ENCODE data around the gene SLC43A1.

The SLC43A1 gene

DNA sequence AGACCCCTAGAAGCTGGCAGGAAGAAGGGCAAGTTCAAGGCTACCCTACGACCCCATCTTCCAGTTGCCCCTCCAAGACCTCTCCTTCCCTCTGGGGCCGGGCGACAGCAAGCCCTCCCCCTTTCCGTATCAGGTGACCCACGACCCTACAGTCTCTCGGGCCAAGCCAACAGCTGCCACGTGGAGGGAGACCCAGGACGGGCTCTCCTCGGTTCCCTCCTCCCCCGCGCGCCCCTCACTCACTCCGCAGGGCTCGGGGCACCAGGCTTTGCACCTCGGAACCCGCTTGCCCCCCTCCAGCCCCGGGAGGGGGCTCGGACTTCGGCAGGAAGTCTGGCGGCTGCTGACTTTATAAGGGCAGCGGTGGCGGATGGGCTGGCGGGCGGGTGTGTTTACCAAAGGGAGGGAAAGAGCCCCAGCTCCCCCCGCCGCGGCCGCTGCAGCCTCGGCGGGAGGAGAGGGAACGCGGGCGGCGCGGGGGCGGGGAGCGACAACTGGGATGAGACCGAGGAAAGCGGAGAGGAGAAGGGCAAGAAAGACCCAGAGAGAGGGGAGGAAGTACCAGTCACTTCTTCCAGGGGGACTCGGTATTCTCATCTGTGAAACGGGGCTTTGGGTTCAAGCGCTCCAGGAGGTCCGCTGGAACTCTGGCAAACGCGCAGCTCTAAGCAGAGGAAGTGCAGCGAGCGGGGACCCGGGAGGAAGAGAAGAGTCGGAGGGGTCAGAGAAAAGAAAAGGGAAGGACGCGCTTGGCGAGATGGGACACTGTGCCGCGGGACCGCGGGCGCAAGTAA, 767 bp downstream of the SLC43A1 start:
- no peaks in the 10 kb centered on the region for H3K36me3 ChIP-seq
- H3K27me3 ChIP-seq, result peaks cover 17% of the 10 kb centered on the region
- H3K4me3 ChIP-seq (ENCODE audit: low read depth in 1 of 2, low read length in 1 of 2), result peak overlapping the region; percentile 61 to 69
- no peak overlapping the region for H3K27ac ChIP-seq
- TF ChIP-seq, protein P1, sequence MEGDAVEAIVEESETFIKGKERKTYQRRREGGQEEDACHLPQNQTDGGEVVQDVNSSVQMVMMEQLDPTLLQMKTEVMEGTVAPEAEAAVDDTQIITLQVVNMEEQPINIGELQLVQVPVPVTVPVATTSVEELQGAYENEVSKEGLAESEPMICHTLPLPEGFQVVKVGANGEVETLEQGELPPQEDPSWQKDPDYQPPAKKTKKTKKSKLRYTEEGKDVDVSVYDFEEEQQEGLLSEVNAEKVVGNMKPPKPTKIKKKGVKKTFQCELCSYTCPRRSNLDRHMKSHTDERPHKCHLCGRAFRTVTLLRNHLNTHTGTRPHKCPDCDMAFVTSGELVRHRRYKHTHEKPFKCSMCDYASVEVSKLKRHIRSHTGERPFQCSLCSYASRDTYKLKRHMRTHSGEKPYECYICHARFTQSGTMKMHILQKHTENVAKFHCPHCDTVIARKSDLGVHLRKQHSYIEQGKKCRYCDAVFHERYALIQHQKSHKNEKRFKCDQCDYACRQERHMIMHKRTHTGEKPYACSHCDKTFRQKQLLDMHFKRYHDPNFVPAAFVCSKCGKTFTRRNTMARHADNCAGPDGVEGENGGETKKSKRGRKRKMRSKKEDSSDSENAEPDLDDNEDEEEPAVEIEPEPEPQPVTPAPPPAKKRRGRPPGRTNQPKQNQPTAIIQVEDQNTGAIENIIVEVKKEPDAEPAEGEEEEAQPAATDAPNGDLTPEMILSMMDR (IDR thresholded peaks at IDR 0.05), result no peak
- H3K4me1 ChIP-seq (ENCODE audit: control insufficient read depth in 1 of 2, insufficient read depth in 1 of 2, low read depth in 1 of 2, low read length in 1 of 2), result peaks cover 24 to 25% of the 10 kb centered on the region in 2 experiments
- H3K9me3 ChIP-seq, result no peaks in the 10 kb centered on the region

DNA sequence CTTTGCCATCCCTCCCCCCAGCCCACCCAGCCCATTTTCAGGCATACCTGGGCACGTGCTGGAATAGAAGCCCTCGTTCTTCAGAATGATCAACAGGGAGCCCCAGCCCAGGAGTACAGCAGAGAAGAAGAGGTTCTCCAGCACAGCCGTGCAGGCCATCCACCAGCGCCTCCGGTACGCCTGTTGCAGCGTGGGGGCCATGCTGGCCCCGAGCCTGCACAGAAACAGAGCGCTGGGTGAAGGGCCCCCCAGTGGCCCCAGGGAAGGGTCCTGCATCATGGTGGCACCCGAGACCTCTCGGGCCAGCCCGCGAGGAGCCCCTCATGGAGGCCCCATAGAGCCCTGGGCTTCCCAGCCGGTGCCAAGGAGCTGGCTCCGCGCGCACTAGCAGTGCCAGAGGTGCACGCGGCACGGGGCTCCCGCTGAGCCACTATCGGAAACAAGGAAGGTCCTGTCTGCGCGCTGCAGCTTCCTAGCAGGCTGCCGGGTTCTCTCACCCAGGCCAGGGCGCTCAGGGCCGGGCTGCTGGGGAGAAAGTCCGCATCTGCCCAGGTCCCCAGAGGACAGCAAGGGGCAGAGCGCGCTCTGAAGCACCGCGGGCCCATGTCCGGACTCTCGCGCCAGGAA, 1.5 kb downstream of the SLC43A1 start:
- Histone ChIP-seq H3K36me3 (no peaks in the 10 kb centered on the region), H3K4me3 (ENCODE audit: low read depth in 1 of 2, low read length in 1 of 2) (peak overlapping the region; percentile 61 to 69), H3K9me3 (no peaks in the 10 kb centered on the region), H3K4me1 (ENCODE audit: control insufficient read depth in 1 of 2, insufficient read depth in 1 of 2, low read depth in 1 of 2, low read length in 1 of 2) (peaks cover 24 to 25% of the 10 kb centered on the region in 2 experiments), H3K27me3 (peaks cover 17% of the 10 kb centered on the region), H3K27ac (no peak overlapping the region)
- TF ChIP-seq, protein P1 (IDR thresholded peaks at IDR 0.05), result no peak

DNA sequence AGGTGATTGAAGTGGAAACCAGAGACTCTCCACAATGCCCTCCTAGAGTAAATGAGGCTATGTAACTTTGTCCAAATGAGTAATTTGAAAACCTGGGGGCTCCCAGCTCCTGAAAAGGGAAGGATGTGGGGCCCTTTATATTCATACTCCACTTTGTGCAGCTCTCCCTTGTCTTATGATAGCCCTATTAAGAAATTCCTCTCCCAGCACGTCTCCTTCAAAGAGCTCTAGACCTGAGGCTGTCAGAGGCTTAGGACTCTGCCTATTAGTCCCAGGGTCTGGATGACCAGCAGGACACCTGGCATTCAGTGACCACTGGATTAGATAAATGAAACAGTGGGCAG, 2.1 kb downstream of the SLC43A1 start:
- Histone ChIP-seq H3K9me3 (no peaks in the 10 kb centered on the region), H3K4me3 (ENCODE audit: low read depth in 1 of 2, low read length in 1 of 2) (no peak overlapping the region), H3K36me3 (no peaks in the 10 kb centered on the region), H3K4me1 (ENCODE audit: control insufficient read depth in 1 of 2, insufficient read depth in 1 of 2, low read depth in 1 of 2, low read length in 1 of 2) (peaks cover 24 to 25% of the 10 kb centered on the region in 2 experiments), H3K27ac (no peak overlapping the region), H3K27me3 (peaks cover 17% of the 10 kb centered on the region)
- TF ChIP-seq, protein P1 (IDR thresholded peaks at IDR 0.05), result no peak

DNA sequence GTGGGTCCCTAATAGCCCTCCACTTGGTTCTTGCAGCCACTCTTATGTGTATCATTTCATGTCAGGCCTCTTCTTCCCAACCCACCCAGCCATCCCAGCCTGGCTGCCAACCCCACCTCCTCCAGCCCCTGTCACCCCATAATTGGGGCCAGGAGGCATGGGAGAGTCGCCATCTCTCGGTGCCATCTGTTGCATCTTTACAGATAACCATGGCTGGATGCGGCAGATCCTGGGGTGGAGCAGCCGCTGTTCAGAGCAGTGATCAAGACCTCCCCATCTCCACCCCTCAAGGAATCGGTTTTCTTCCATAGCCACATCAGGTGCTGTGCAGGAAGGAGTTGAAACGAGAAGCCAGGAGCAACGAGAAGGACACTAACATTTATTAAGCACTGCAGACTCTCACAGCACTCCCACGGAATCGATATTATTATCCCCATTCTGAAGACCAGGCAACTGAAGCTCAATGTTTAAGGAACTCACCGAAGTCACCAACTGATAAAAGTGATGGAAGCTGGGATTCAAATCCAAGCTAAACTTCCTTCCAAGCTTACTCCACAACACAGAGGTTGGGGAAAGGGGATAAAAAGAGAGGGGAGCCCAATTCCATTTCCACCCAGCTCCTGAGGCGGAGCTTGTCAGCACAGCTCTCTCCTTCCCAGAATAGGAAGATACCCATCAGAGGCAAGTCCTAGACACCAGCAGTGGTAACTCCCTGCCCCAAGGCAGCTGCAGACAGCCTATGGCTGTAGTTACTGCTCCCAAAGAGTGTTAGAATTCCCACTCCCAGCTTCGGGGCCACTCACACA, 2.7 kb downstream of the SLC43A1 start:
- H3K4me3 ChIP-seq (ENCODE audit: low read depth in 1 of 2, low read length in 1 of 2), result no peak overlapping the region
- TF ChIP-seq, protein P1 (IDR thresholded peaks at IDR 0.05), result no peak

DNA sequence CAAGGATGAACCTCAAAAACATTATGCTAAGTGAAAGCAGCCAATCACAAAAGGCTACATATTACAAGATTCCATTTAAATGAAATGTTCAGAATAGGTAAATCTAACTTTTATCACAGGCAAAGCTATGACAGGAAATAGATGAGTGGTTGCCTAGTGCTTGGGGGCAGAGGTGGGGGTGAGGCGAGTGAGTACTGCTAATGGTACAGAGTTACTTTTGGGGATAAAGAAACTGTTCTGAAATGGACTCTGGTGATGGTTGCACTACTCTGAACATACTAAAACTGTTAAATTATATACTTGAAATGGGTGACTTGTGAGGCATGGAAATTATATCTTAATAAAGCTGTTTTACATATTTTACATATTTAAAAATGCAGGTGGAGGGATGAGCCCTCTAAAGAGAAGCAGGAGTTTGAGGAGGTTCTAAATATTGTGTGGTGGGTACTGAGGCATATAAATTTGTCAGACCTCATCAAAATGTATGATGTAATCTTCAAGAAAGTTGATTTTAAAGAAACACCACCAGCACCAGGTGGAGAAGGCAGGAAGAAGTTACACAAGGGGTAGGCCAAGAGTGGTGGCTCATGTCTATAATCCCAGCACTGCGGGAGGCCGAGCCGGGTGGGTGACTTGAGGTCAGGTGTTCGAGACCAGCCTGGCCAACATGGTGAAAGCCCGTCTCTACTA, 3.6 kb downstream of the SLC43A1 start:
- no peaks in the 10 kb centered on the region for H3K9me3 ChIP-seq
- peaks cover 17% of the 10 kb centered on the region for H3K27me3 ChIP-seq
- H3K27ac ChIP-seq, result no peak overlapping the region
- TF ChIP-seq, protein P1 (IDR thresholded peaks at IDR 0.05), result no peak
- peaks cover 24 to 25% of the 10 kb centered on the region in 2 experiments for H3K4me1 ChIP-seq (ENCODE audit: control insufficient read depth in 1 of 2, insufficient read depth in 1 of 2, low read depth in 1 of 2, low read length in 1 of 2)
- no peak overlapping the region for H3K4me3 ChIP-seq (ENCODE audit: low read depth in 1 of 2, low read length in 1 of 2)
- no peaks in the 10 kb centered on the region for H3K36me3 ChIP-seq

More for the DNA sequence above, 2.7 kb downstream of the SLC43A1 start:
- Histone ChIP-seq H3K27me3 (peaks cover 17% of the 10 kb centered on the region), H3K9me3 (no peaks in the 10 kb centered on the region), H3K4me1 (ENCODE audit: control insufficient read depth in 1 of 2, insufficient read depth in 1 of 2, low read depth in 1 of 2, low read length in 1 of 2) (peaks cover 24 to 25% of the 10 kb centered on the region in 2 experiments), H3K27ac (no peak overlapping the region), H3K36me3 (no peaks in the 10 kb centered on the region)
